Activated T-helper 2 cell treated with anti-CD3 and anti-CD28 coated beads, Interferon-gamma antibody, Interleukin-2, Interleukin-4, amounts not matched to agents 10 μg/mL and 5 μg/mL and 100 μg/mL, durations not matched to agents 14 hours and 24 hours and 36 hours (primary cell): ENCODE measurements around the gene MAST4. TPM values are rescaled to one million over a fixed set of nuclear protein-coding genes. Genes with fewer than 3 reads are reported as not detected.
"Not testable (repeated sequence)": the region's sequence is repeated elsewhere in the genome, so short reads cannot be mapped to it uniquely, and the experiment has no call there.

Experiments
- DNase-seq: peaks from one replicate; pipeline ENCODE4 v3.0.0; 2021; ENCODE audit warnings: low spot score
- H3K27ac Mint-ChIP-seq: one replicate; pipeline ENCODE4 v1.8.0; 2021; ENCODE audit warnings: mixed read lengths
- H3K27me3 Mint-ChIP-seq: one replicate; pipeline ENCODE4 v1.8.0; 2021; ENCODE audit warnings: low read depth, mixed read lengths
- H3K36me3 Mint-ChIP-seq: one replicate; pipeline ENCODE4 v1.8.0; 2021; ENCODE audit warnings: low read depth, mixed read lengths
- H3K4me1 Mint-ChIP-seq: one replicate; pipeline ENCODE4 v1.8.0; 2021; ENCODE audit warnings: low read depth, mixed read lengths
- H3K4me3 Mint-ChIP-seq: one replicate; pipeline ENCODE4 v1.8.0; 2021; ENCODE audit warnings: low read depth, mild to moderate bottlenecking, moderate library complexity, mixed read lengths
- H3K9me3 Mint-ChIP-seq: one replicate; pipeline ENCODE4 v1.8.0; 2021; ENCODE audit warnings: mixed read lengths
- intact Hi-C: fragments of 100-400 bp; cut with micrococcal nuclease; formaldehyde crosslinking; loops from one replicate; pipeline ENCODE4 v1.15.1; 2023
- total RNA-seq: library from RNA; stranded (reverse); gene quantifications from 2 replicates; pipeline ENCODE4 v1.2.3, GENCODE V29; 2022

The MAST4 gene
- total RNA-seq, 1 donor from 2014 or later: 6.1 TPM

DNA sequence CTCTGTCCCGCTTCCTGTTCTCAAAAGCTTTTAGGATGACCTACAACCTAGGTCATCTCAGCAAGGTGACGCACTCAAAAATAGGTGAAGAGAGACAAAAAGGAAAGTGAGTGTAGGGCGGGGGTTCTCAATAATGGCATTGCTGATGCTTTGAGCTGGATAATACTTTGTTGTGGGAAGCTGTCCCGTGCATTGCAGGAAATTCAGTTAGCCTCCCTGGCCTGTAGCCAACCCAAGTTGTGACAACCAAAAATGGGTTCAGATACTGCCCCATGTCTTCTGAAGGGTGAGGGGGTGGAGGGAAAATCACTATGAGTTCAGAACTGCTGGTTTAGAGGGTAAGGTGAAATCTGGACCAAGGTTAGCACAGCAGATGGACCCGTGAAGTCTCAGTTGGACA, 151.4 kb downstream of the MAST4 start:
- intact Hi-C loops: loop anchor here (10.0 kb wide), 1 partner anchor 117 kb away; no protein-coding TSS in a partner anchor

GRCh38 chr5:66752668-66753067, 156.5 kb downstream of the MAST4 start:
- DNase-seq, H3K27ac Mint-ChIP-seq, intact Hi-C loops, H3K36me3 Mint-ChIP-seq, H3K4me1 Mint-ChIP-seq, H3K9me3 Mint-ChIP-seq, H3K4me3 Mint-ChIP-seq: not testable (repeated sequence)
- peaks cover 19% of the 10 kb centered on the region for H3K27me3 Mint-ChIP-seq

More for the DNA sequence above, 151.4 kb downstream of the MAST4 start:
- Mint-ChIP-seq H3K4me1 (peaks cover 13% of the 10 kb centered on the region), H3K27me3 (no peaks in the 10 kb centered on the region), H3K27ac (no peak overlapping the region), H3K36me3 (no peaks in the 10 kb centered on the region), H3K4me3 (no peak overlapping the region), H3K9me3 (peaks cover 8% of the 10 kb centered on the region)
- DNase-seq: no peak

GRCh38 chr5:66757219-66757833, 161.1 kb downstream of the MAST4 start:
- Mint-ChIP-seq H3K4me3 (no peak overlapping the region), H3K27ac (no peak overlapping the region), H3K36me3 (no peaks in the 10 kb centered on the region), H3K27me3 (peaks cover 28% of the 10 kb centered on the region), H3K9me3 (no peaks in the 10 kb centered on the region), H3K4me1 (no peaks in the 10 kb centered on the region)
- no peak for DNase-seq
- intact Hi-C loops: loop anchor here (1.0 kb wide), 1 partner anchor 450 kb away; no protein-coding TSS in a partner anchor

- Mint-ChIP-seq H3K36me3 (no peaks in the 10 kb centered on the region), H3K27ac (no peak overlapping the region), H3K4me3 (no peak overlapping the region), H3K27me3 (peaks cover 28% of the 10 kb centered on the region), H3K9me3 (no peaks in the 10 kb centered on the region), H3K4me1 (no peaks in the 10 kb centered on the region)
- intact Hi-C loops: loop anchor here (1.0 kb wide), 1 partner anchor 451 kb away; no protein-coding TSS in a partner anchor
- no peak for DNase-seq
Observed at GRCh38 chr5:66757834-66758371, 161.7 kb downstream of the MAST4 start.

DNA sequence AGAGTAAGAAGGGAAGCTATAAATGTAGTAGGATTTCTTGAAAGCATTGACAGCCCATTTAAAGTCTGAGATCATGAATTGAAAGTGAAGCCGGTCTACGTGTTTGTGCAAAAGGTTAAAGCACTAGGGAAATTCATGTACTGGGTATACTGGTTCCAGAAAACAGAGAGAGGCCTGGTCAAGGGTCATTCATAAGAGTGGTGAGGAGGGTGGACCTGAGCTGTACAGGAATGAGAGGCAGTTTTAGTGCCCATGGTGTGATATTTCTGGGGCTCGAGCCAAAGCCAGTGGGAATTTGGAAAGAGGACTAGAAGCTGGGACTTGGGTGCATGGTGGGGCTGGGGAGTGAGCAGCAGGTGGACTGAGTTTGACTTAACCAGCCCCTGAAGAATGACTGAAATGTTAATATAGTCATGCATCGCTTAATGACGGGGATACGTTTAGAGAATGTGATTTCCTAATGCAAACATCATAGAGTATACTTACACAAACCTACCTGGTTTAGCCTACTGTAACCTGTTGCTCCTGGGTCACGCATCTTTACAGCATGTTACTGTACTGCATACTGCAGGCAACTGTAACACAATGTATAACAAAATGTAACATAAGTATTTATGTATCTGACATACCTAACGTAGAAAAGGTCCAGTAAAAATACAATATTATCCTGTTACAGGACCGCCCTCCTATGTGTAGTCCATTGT, 173.0 kb downstream of the MAST4 start:
- Mint-ChIP-seq H3K4me1 (no peaks in the 10 kb centered on the region), H3K27ac (no peak overlapping the region), H3K27me3 (peaks cover 7% of the 10 kb centered on the region), H3K4me3 (no peak overlapping the region), H3K36me3 (no peaks in the 10 kb centered on the region), H3K9me3 (no peaks in the 10 kb centered on the region)
- no peak for DNase-seq
- intact Hi-C loops: no loop called here

DNA sequence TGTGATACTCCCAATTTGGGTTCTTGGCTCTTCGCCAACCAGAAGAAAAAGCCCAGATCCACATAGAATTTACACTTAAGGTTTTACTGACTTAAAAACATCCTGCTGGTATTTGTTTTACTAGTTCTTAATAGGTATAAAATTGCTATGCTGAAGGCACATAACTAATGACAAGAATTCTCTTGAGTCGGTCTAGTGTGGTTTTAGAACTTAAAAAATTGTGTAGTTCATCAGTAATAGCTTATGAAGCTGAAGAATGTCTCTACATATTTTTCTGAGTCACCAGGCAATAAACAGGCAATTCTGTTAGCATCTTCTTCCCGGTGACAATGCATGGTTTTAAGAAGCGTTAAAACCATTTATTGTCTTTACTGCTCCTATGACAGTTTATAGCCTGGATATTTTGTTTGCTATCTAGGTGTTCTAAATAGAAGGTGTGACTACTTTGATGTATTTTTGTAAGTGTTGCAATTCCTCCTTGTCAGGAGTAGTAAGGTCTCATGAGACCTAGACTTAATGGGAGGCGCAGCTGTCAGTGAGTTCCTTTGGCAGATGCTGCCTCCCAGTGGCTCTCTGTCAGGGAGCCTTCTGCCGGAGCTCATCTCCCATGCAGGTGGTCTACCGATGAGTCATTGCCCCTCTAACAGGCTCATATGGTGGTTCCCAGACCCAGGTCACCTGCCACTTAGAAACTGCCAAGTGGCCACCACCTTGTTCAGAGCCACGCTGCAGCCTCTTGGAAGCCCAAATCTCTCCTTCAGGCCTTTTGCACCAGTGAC, 173.8 kb downstream of the MAST4 start:
- intact Hi-C loops: no loop called here
- Mint-ChIP-seq H3K36me3 (no peaks in the 10 kb centered on the region), H3K4me3 (no peak overlapping the region), H3K27me3 (peaks cover 7% of the 10 kb centered on the region), H3K27ac (no peak overlapping the region), H3K4me1 (no peaks in the 10 kb centered on the region), H3K9me3 (no peaks in the 10 kb centered on the region)
- DNase-seq: no peak

GRCh38 chr5:66777868-66778267, 181.7 kb downstream of the MAST4 start:
- H3K36me3 Mint-ChIP-seq: no peaks in the 10 kb centered on the region
- DNase-seq: no peak
- no peaks in the 10 kb centered on the region for H3K9me3 Mint-ChIP-seq
- H3K27ac Mint-ChIP-seq: no peak overlapping the region
- no peaks in the 10 kb centered on the region for H3K4me1 Mint-ChIP-seq
- H3K4me3 Mint-ChIP-seq: no peak overlapping the region
- intact Hi-C loops: no loop called here
- H3K27me3 Mint-ChIP-seq: peaks cover 17% of the 10 kb centered on the region

DNA sequence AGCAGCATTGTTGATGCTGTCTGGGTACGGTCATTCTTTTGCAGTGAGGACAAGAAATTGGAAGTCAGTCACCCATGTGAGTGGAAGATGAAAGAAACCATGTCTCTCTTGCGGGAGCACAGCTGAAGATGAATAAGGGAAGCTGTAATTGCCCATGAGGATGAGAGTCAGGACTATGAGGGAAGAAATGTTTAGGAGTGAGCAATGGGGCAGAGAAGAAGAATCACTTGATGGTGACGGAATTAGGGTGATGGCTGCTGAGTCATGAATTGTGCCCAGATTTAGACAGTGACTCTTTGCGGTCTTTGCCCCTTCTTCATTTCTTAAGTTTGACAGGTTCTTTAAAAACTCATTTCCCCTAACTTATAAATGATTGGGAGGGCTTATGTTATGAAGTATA, 183.3 kb downstream of the MAST4 start:
- no peak for DNase-seq
- Mint-ChIP-seq H3K4me3 (no peak overlapping the region), H3K4me1 (no peaks in the 10 kb centered on the region), H3K27me3 (peaks cover 17% of the 10 kb centered on the region), H3K27ac (no peak overlapping the region), H3K36me3 (no peaks in the 10 kb centered on the region), H3K9me3 (no peaks in the 10 kb centered on the region)
- intact Hi-C loops: no loop called here

GRCh38 chr5:66788556-66788955, 192.4 kb downstream of the MAST4 start:
- no peak for DNase-seq
- intact Hi-C loops: no loop called here
- Mint-ChIP-seq H3K36me3 (no peaks in the 10 kb centered on the region), H3K4me3 (no peak overlapping the region), H3K4me1 (no peaks in the 10 kb centered on the region), H3K27me3 (peaks cover 11% of the 10 kb centered on the region), H3K27ac (no peak overlapping the region), H3K9me3 (no peaks in the 10 kb centered on the region)

DNA sequence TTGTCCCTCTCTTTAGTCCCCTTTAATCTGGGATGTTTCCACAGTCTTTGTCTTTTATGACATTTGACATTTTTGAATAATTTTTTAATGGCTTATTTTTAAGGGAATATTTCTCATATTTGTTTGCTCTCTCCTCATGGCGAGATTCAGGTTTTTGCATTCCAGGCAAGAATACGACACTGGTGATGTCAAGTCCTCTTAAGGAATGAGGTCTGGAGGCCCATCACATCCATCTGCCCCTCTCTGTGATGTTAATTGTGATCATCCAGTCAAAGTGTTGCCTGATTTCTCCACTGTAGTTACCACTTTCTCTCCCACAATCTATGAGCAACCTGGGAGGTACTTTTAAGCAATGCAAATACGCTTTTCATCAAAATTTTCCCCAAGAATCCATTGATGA, 193.2 kb downstream of the MAST4 start:
- Mint-ChIP-seq H3K4me1 (no peaks in the 10 kb centered on the region), H3K27ac (no peak overlapping the region), H3K9me3 (no peaks in the 10 kb centered on the region), H3K4me3 (no peak overlapping the region), H3K36me3 (no peaks in the 10 kb centered on the region), H3K27me3 (peaks cover 11% of the 10 kb centered on the region)
- intact Hi-C loops: no loop called here
- DNase-seq: no peak

- intact Hi-C loops: no loop called here
- Mint-ChIP-seq H3K9me3 (no peaks in the 10 kb centered on the region), H3K4me3 (no peak overlapping the region), H3K27me3 (peaks cover 12% of the 10 kb centered on the region), H3K27ac (no peak overlapping the region), H3K4me1 (no peaks in the 10 kb centered on the region), H3K36me3 (no peaks in the 10 kb centered on the region)
- DNase-seq: no peak
Observed at GRCh38 chr5:66793049-66793448, 196.9 kb downstream of the MAST4 start.

DNA sequence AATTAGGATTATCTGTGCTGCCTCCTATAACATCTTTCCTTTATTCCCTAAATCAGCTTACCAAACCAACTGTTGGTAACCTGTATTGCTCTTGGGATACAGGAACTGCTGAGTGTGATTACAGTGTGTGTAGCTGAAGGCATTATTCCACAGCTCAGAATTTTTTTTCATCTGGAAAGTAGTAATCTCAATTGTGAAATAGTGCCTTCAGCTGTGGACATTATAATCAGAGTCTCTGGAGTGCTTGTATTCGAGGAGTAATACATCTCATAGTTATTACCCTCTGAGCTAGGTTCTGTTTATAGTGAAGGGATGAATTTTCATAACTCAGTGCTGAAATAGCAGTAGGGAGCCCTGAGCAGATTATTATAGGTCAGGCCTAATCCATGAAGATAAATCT, 199.5 kb downstream of the MAST4 start:
- Mint-ChIP-seq H3K27me3 (peaks cover 28% of the 10 kb centered on the region), H3K36me3 (no peaks in the 10 kb centered on the region), H3K4me3 (no peak overlapping the region), H3K27ac (no peak overlapping the region), H3K9me3 (no peaks in the 10 kb centered on the region), H3K4me1 (no peaks in the 10 kb centered on the region)
- intact Hi-C loops: no loop called here
- no peak for DNase-seq
